B cell (primary cell): ENCODE results near the gene LCP1. TPM values are rescaled to one million over a fixed set of nuclear protein-coding genes. Genes with fewer than 3 reads are reported as not detected.

Experiments used
- ATAC-seq: fragments of 200-7000 bp; cut with Tn5 transposase; one replicate; pipeline ENCODE4 v1.10.0; 2021; ENCODE audit warnings: low read depth, mild to moderate bottlenecking, moderate number of reproducible peaks, moderate library complexity
- CTCF ChIA-PET: fragments of 350-600 bp; sonication (Branson Sonifier 250); formaldehyde crosslinking; loops from one replicate; lab custom pipeline; 2021; ENCODE audit warnings: antibody characterized with exemption, inconsistent platforms; lab: Charles Lee
- POLR2A ChIA-PET: fragments of 350-600 bp; sonication (Branson Sonifier 250); formaldehyde crosslinking; loops from one replicate; lab custom pipeline; 2021; ENCODE audit warnings: antibody characterized with exemption; lab: Charles Lee
- DNase-seq: peaks from one replicate; pipeline ENCODE4 v3.0.0; 2013
- H2AFZ ChIP-seq: 2 replicates; pipeline ENCODE4 v1.6.1; 2012; ENCODE audit warnings: mild to moderate bottlenecking, low read depth, low read length; ENCODE audit not compliant: insufficient read depth, poor library complexity, severe bottlenecking
- H3K27ac ChIP-seq, 2 donors: 1 replicate in 1 of 2; 2 replicates in 1 of 2; pipeline ENCODE4 v1.5.1; 2012 to 2013; ENCODE audit warnings: low read length in 2 of 2, mild to moderate bottlenecking in 2 of 2, moderate library complexity in 1 of 2
- H3K27me3 ChIP-seq, 4 experiments: fragments of 200-600 bp in 1 of 4; sonication (generic) in 1 of 4; replicated peaks in 1 of 4; 1 replicate in 2 of 4; 2 replicates in 2 of 4; pipeline versions ENCODE4 v1.6.1 to v1.7.0; 2013 to 2016; ENCODE audit warnings: low read length in 3 of 4, mild to moderate bottlenecking in 2 of 4, mixed read lengths in 1 of 4, moderate library complexity in 1 of 4; ENCODE audit not compliant: insufficient read depth in 4 of 4, control insufficient read depth in 3 of 4; ENCODE audit errors: control extremely low read depth in 1 of 4
- H3K36me3 ChIP-seq, 2 experiments: replicated peaks in 1 of 2; 1 replicate in 1 of 2; 2 replicates in 1 of 2; pipeline versions ENCODE4 v1.6.1 to v1.7.1; 2013; ENCODE audit warnings: low read length in 1 of 2; ENCODE audit not compliant: insufficient read depth in 2 of 2, control insufficient read depth in 1 of 2; ENCODE audit errors: control extremely low read depth in 1 of 2, extremely low read depth in 1 of 2
- H3K4me1 ChIP-seq, 2 donors: fragments of 200-600 bp in 1 of 2; sonication (generic) in 1 of 2; 1 replicate in 1 of 2; 2 replicates in 1 of 2; pipeline versions ENCODE4 v1.5.1 to v1.6.1; 2013 to 2017; ENCODE audit warnings: low read length in 2 of 2; ENCODE audit not compliant: control insufficient read depth in 2 of 2, insufficient read depth in 2 of 2
- H3K4me2 ChIP-seq: replicated peaks from 2 replicates; pipeline ENCODE3; 2012; ENCODE audit warnings: mild to moderate bottlenecking, low read depth, low read length; ENCODE audit not compliant: poor library complexity, severe bottlenecking
- H3K4me3 ChIP-seq, 5 experiments: fragments of 200-600 bp in 1 of 5; sonication (generic) in 1 of 5; 1 replicate in 3 of 5; 2 replicates in 2 of 5; pipeline versions ENCODE4 v1.5.1 to v1.7.0; 2011 to 2016; ENCODE audit warnings: low read length in 4 of 5, mild to moderate bottlenecking in 4 of 5, low read depth in 2 of 5, control low read depth in 1 of 5, moderate library complexity in 1 of 5; ENCODE audit not compliant: insufficient read depth in 1 of 5; ENCODE audit errors: control extremely low read depth in 1 of 5, extremely low read depth in 1 of 5
- H3K79me2 ChIP-seq: fragments of 200-600 bp; sonication (generic); one replicate; pipeline ENCODE4 v1.6.0; 2016; ENCODE audit warnings: low read length; ENCODE audit not compliant: control insufficient read depth, insufficient read depth
- H3K9ac ChIP-seq: fragments of 200-600 bp; sonication (generic); 2 replicates; pipeline ENCODE4 v1.6.1; 2017; ENCODE audit warnings: mild to moderate bottlenecking, low read length, moderate library complexity
- H3K9me3 ChIP-seq, 3 donors: one replicate each; pipeline versions ENCODE4 v1.6.1 to v1.7.1; 2013; ENCODE audit warnings: low read length in 2 of 3; ENCODE audit not compliant: control insufficient read depth in 2 of 3, insufficient read depth in 1 of 3; ENCODE audit errors: control extremely low read depth in 1 of 3
- H4K20me1 ChIP-seq: 2 replicates; pipeline ENCODE4 v1.6.0; 2012; ENCODE audit warnings: mild to moderate bottlenecking, low read length; ENCODE audit not compliant: insufficient read depth, control insufficient read depth, poor library complexity, severe bottlenecking
- H3K27ac Mint-ChIP-seq: one replicate; pipeline ENCODE4 v1.8.0; 2021; ENCODE audit warnings: mixed read lengths
- H3K27me3 Mint-ChIP-seq: one replicate; pipeline ENCODE4 v1.8.0; 2021; ENCODE audit warnings: mixed read lengths
- H3K4me1 Mint-ChIP-seq: one replicate; pipeline ENCODE4 v1.8.0; 2021; ENCODE audit warnings: mixed read lengths
- H3K4me3 Mint-ChIP-seq: one replicate; pipeline ENCODE4 v1.8.0; 2021; ENCODE audit warnings: mixed read lengths
- H3K9me3 Mint-ChIP-seq: one replicate; pipeline ENCODE4 v1.8.0; 2022; ENCODE audit warnings: mixed read lengths; ENCODE audit not compliant: insufficient read depth
- CTCF ChIP-seq: fragments of 200-600 bp; IDR thresholded peaks from one replicate; pipeline ENCODE4 v1.8.0; 2022; ENCODE audit warnings: antibody characterized with exemption, mild to moderate bottlenecking
- EZH2 ChIP-seq: IDR thresholded peaks from 2 replicates; pipeline ENCODE4 v1.6.1; 2012; ENCODE audit warnings: borderline replicate concordance, low read depth, mild to moderate bottlenecking, moderate library complexity, low read length; ENCODE audit not compliant: insufficient read depth, poor library complexity, severe bottlenecking
- WGBS: methylation state at CpG from one replicate; pipeline ENCODE4 v1.1.5; 2013; ENCODE audit warnings: missing lambda C conversion rate; ENCODE audit not compliant: insufficient coverage; 5-methylcytosine and 5-hydroxymethylcytosine counted together
- intact Hi-C: fragments of 100-400 bp; cut with micrococcal nuclease; formaldehyde crosslinking; loops from one replicate; pipeline ENCODE4 v1.10.0; 2022
- polyA plus RNA-seq: library from polyadenylated mRNA; depleted of rRNA; stranded (reverse); fragments of >200 nt; gene quantifications from 2 replicates; pipeline ENCODE4 v1.2.3, GENCODE V29; 2012
- total RNA-seq, 2 donors: library from RNA; stranded (reverse); fragments of 120-200 nt in 1 of 2; gene quantifications; 1 replicate in 1 of 2; 2 replicates in 1 of 2; pipeline versions ENCODE4 v1.2.3 to v1.2.4, GENCODE V29; 2013 to 2022

The LCP1 gene
- total and polyA plus RNA-seq, 2 donors (not counting 1 experiment from before 2014, with no cell fraction given): 151 to 243 TPM

- H3K27ac ChIP-seq: peak overlapping the region; percentile 84 to 91
- ChIA-PET POLR2A (no interaction called here), CTCF (interaction anchor here (0.7 to 17.4 kb wide), 9 partner anchors 10 to 830 kb away, joined by 3 to 225 read pairs (median 7); no protein-coding TSS in a partner anchor)
- no peaks in the 10 kb centered on the region for H3K27me3 ChIP-seq
- peaks cover 80% of the 10 kb centered on the region for H3K79me2 ChIP-seq
- H3K9me3 Mint-ChIP-seq: no peaks in the 10 kb centered on the region
- no peaks in the 10 kb centered on the region for H3K27me3 Mint-ChIP-seq
- peak; percentile 43 for DNase-seq
- peaks cover 35 to 36% of the 10 kb centered on the region in 2 donors for H3K4me1 ChIP-seq
- no peaks in the 10 kb centered on the region for H3K9me3 ChIP-seq
- peaks cover 51% of the 10 kb centered on the region for H3K4me1 Mint-ChIP-seq
- peaks cover 3% of the 10 kb centered on the region for H4K20me1 ChIP-seq
- H3K36me3 ChIP-seq: no peaks in the 10 kb centered on the region
- 21% methylated on average over 8 of the region's 15 CpGs for WGBS
- intact Hi-C loops: loop anchor here (1.0 to 5.0 kb wide), 9 partner anchors 10 to 766 kb away; partner anchors contain the start of genes ESD, LRCH1, SLC25A30 and ZC3H13
- peak overlapping the region; percentile 59 for H2AFZ ChIP-seq
- H3K4me3 ChIP-seq: peak overlapping the region in 4 of 5 experiments; percentile 1 to 99 (median 26)
- H3K4me2 ChIP-seq: peak overlapping the region; percentile 90
- peak overlapping the region; percentile 92 for H3K9ac ChIP-seq
- ATAC-seq: peak; percentile 7
- TF ChIP-seq CTCF (no peak), EZH2 (no peak)
- peak overlapping the region; percentile 96 for H3K27ac Mint-ChIP-seq
- H3K4me3 Mint-ChIP-seq: peak overlapping the region; percentile 98
Observed at GRCh38 chr13:46183018-46183946, 1.3 kb upstream of the LCP1 start.
